Measurements from ENCODE around the gene GUCA1C. TPM values are rescaled to one million over a fixed set of nuclear protein-coding genes. Genes with fewer than 3 reads are reported as not detected.

Gene GUCA1C
- total RNA-seq, 1 experiment from 2014 or later: not detected

DNA sequence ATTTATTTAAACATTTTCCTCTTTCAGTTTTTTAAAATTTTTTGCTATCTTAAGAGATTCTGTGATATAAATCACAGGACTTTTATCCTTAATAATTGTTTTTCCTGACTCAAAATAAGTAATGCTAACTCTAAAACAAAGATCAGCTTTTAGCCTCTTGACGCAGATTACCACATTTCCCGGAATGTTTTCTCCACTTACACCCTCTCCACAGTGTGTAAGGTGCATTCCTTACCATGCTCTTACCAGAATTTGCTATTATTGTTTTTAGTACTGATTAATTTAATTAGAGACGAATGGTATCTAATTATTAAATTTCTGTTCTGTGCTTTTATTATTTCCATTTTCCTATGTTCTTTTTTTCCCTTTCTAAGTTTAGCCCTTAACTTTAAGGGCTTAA is 34.8 kb downstream of the GUCA1C start:
- ChIA-PET POLR2A (no interaction called here), CTCF (no interaction called here)
- intact Hi-C loops (cut with micrococcal nuclease; ENCODE audit: unreplicated experiment) (no loop called here), in situ Hi-C loops (cut with HindIII; ENCODE audit: low pct_unique_long_range_greater_than_20kb, low sequenced_read_pairs) (no loop called here)
- peaks cover 37% of the 10 kb centered on the region for H3K27me3 ChIP-seq (ENCODE audit: control insufficient read depth, insufficient read depth, low read length)
- H3K27ac ChIP-seq (ENCODE audit: low read length): no peak overlapping the region
- DNase-seq (ENCODE audit: low read depth, low spot score) (no peak), ATAC-seq (no peak)
- TF ChIP-seq POLR2AphosphoS5 (IDR thresholded peaks at IDR 0.05; ENCODE audit: low read depth, low read length) (no peak), SIN3A (IDR thresholded peaks at IDR 0.05; ENCODE audit: borderline replicate concordance, insufficient read depth, low read depth, low read length) (no peak), TCF7L2 (IDR thresholded peaks at IDR 0.05; ENCODE audit: low read depth, low read length) (no peak)
- TF ChIP-seq, protein P1, sequence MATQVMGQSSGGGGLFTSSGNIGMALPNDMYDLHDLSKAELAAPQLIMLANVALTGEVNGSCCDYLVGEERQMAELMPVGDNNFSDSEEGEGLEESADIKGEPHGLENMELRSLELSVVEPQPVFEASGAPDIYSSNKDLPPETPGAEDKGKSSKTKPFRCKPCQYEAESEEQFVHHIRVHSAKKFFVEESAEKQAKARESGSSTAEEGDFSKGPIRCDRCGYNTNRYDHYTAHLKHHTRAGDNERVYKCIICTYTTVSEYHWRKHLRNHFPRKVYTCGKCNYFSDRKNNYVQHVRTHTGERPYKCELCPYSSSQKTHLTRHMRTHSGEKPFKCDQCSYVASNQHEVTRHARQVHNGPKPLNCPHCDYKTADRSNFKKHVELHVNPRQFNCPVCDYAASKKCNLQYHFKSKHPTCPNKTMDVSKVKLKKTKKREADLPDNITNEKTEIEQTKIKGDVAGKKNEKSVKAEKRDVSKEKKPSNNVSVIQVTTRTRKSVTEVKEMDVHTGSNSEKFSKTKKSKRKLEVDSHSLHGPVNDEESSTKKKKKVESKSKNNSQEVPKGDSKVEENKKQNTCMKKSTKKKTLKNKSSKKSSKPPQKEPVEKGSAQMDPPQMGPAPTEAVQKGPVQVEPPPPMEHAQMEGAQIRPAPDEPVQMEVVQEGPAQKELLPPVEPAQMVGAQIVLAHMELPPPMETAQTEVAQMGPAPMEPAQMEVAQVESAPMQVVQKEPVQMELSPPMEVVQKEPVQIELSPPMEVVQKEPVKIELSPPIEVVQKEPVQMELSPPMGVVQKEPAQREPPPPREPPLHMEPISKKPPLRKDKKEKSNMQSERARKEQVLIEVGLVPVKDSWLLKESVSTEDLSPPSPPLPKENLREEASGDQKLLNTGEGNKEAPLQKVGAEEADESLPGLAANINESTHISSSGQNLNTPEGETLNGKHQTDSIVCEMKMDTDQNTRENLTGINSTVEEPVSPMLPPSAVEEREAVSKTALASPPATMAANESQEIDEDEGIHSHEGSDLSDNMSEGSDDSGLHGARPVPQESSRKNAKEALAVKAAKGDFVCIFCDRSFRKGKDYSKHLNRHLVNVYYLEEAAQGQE (IDR thresholded peaks at IDR 0.05; ENCODE audit: insufficient read depth in 1 of 2, low read depth in 2 of 2, low read length in 1 of 2): no peak
- TF ChIP-seq, protein P2, sequence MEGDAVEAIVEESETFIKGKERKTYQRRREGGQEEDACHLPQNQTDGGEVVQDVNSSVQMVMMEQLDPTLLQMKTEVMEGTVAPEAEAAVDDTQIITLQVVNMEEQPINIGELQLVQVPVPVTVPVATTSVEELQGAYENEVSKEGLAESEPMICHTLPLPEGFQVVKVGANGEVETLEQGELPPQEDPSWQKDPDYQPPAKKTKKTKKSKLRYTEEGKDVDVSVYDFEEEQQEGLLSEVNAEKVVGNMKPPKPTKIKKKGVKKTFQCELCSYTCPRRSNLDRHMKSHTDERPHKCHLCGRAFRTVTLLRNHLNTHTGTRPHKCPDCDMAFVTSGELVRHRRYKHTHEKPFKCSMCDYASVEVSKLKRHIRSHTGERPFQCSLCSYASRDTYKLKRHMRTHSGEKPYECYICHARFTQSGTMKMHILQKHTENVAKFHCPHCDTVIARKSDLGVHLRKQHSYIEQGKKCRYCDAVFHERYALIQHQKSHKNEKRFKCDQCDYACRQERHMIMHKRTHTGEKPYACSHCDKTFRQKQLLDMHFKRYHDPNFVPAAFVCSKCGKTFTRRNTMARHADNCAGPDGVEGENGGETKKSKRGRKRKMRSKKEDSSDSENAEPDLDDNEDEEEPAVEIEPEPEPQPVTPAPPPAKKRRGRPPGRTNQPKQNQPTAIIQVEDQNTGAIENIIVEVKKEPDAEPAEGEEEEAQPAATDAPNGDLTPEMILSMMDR (IDR thresholded peaks at IDR 0.05): no peak
- no peaks in the 10 kb centered on the region for H3K4me1 ChIP-seq (ENCODE audit: control insufficient read depth, insufficient read depth, low read length)
- H3K9me3 ChIP-seq (ENCODE audit: control insufficient read depth, insufficient read depth, low read depth, low read length): no peaks in the 10 kb centered on the region
- BruUV-seq (replicated peaks): no TSS peak
- H3K36me3 ChIP-seq (ENCODE audit: control insufficient read depth, insufficient read depth, low read length): no peaks in the 10 kb centered on the region
- H3K4me3 ChIP-seq (ENCODE audit: low read depth in 2 of 2, low read length in 2 of 2): no peak overlapping the region

DNA sequence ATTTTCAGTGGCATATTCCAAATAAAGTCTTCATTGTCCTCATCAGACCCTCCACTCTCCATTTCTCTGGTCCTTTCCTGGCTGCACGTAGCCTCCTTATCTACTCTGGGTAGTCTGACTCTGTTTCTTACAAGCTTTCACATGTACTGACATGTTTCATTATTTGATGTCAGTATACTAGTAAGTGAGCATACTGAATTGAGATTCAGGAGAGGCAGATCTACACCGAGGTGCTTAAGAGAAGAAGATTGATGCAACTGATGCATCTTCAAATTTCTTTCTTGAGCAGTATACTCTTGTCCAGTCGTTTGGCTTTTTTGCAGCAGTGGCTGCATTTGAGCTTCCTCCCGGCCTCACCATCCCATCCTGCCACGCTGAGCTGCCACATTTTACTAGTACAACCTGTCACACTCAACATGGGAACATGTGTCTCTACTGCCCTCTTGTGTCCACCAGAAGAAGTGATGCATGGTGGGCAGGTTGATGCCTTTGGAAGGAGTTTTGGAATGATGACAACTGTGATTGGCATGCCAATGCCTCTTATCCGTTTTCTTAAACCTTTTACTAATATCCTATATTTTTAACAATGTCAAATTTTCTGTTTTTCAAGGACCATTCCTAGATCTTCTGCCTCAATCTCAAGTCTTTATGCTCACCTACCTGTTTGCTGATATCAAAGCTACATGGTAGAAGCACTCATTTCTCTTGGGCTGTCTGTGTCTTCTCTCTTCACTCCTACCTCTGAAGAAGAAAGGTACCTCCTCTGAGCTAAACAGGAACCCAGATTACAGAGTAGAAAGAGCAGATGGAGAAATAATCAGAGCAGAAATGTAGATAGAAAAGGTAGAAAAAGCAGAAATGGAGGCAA is 38.7 kb downstream of the GUCA1C start:
- CTCF ChIA-PET: interaction anchor here (0.6 to 0.7 kb wide), 8 partner anchors 83 to 895 kb away, joined by 3 to 5 read pairs (median 4); no protein-coding TSS in a partner anchor
- H3K4me1 ChIP-seq (ENCODE audit: control insufficient read depth, insufficient read depth, low read length): no peaks in the 10 kb centered on the region
- BruUV-seq (replicated peaks): no TSS peak
- POLR2A ChIA-PET: no interaction called here
- no peaks in the 10 kb centered on the region for H3K9me3 ChIP-seq (ENCODE audit: control insufficient read depth, insufficient read depth, low read depth, low read length)
- DNase-seq (ENCODE audit: low read depth, low spot score) (peak; percentile 55), ATAC-seq (peak; percentile 95)
- in situ Hi-C loops (cut with HindIII; ENCODE audit: low pct_unique_long_range_greater_than_20kb, low sequenced_read_pairs) (no loop called here), intact Hi-C loops (cut with micrococcal nuclease; ENCODE audit: unreplicated experiment) (loop anchor here (1.0 to 2.0 kb wide), 2 partner anchors 253 to 426 kb away; no protein-coding TSS in a partner anchor)
- no peak for TF ChIP-seq POLR2AphosphoS5 (IDR thresholded peaks at IDR 0.05; ENCODE audit: low read depth, low read length)
- TF ChIP-seq, protein P2 (IDR thresholded peaks at IDR 0.05): peak; percentile 91
- no peak overlapping the region for H3K27ac ChIP-seq (ENCODE audit: low read length)
- no peak overlapping the region for H3K4me3 ChIP-seq (ENCODE audit: low read depth in 2 of 2, low read length in 2 of 2)
- H3K36me3 ChIP-seq (ENCODE audit: control insufficient read depth, insufficient read depth, low read length): no peaks in the 10 kb centered on the region
- H3K27me3 ChIP-seq (ENCODE audit: control insufficient read depth, insufficient read depth, low read length): peaks cover 33% of the 10 kb centered on the region

All from Panc1 (cell line).